HG03442 (cell line): Measurements from ENCODE around the gene SYAP1.
A peak's percentile ranks its signal among the peaks of the same experiment; 100 is the strongest.
"Not testable (repeated sequence)": the region's sequence is repeated elsewhere in the genome, so short reads cannot be mapped to it uniquely, and the experiment has no call there.

Source experiments
- ATAC-seq: cut with Tn5 transposase; IDR thresholded peaks from one replicate; pipeline ENCODE4 v1.9.1; 2021; ENCODE audit warnings: mild to moderate bottlenecking, moderate library complexity; ENCODE audit not compliant: unreplicated experiment

The SYAP1 gene

GRCh38 chrX:16778545-16778944 lies 59.1 kb downstream of the SYAP1 start:
- ATAC-seq: no peak

GRCh38 chrX:16778993-16779392 lies 59.6 kb downstream of the SYAP1 start:
- no peak for ATAC-seq

- ATAC-seq: not testable (repeated sequence)
Measured at GRCh38 chrX:16779815-16780214, 60.4 kb downstream of the SYAP1 start.

GRCh38 chrX:16783452-16783851 lies 64.0 kb downstream of the SYAP1 start:
- no peak for ATAC-seq

GRCh38 chrX:16784440-16784839 lies 65.0 kb downstream of the SYAP1 start:
- ATAC-seq: not testable (repeated sequence)

GRCh38 chrX:16785247-16786138 lies 66.1 kb downstream of the SYAP1 start:
- ATAC-seq: no peak

GRCh38 chrX:16786139-16786790 lies 66.9 kb downstream of the SYAP1 start, which contains the start of gene TXLNG:
Gene TXLNG, plus strand, starts transcription at chrX:16786466. Its CDS starts 22 bp downstream, at chrX:16786488.
- ATAC-seq: peak; percentile 99

- ATAC-seq: peak; percentile 20
Measured at GRCh38 chrX:16786791-16787735, 67.7 kb downstream of the SYAP1 start.

GRCh38 chrX:16788477-16788876 lies 69.1 kb downstream of the SYAP1 start:
- ATAC-seq: no peak

GRCh38 chrX:16796298-16796697 lies 76.9 kb downstream of the SYAP1 start:
- no peak for ATAC-seq

GRCh38 chrX:16797358-16797757 lies 77.9 kb downstream of the SYAP1 start:
- no peak for ATAC-seq

GRCh38 chrX:16797841-16798240 lies 78.4 kb downstream of the SYAP1 start:
- no peak for ATAC-seq

- peak; percentile 76 for ATAC-seq
Measured at GRCh38 chrX:16804923-16805464, 85.6 kb downstream of the SYAP1 start.

GRCh38 chrX:16807548-16807947 lies 88.1 kb downstream of the SYAP1 start:
- no peak for ATAC-seq

- no peak for ATAC-seq
Measured at GRCh38 chrX:16807976-16808542, 88.6 kb downstream of the SYAP1 start.

GRCh38 chrX:16814597-16814996 lies 95.2 kb downstream of the SYAP1 start:
- no peak for ATAC-seq
